ENCODE measurements around the gene YY1AP1.

GRCh38 chr1:155680531-155680930 lies 8.0 kb downstream of the YY1AP1 start:
- no peak for TF ChIP-seq POLR2A (IDR thresholded peaks at IDR 0.05)
- no peak for TF ChIP-seq CTCF (IDR thresholded peaks at IDR 0.05)
